ENCODE data around the gene CHKA. TPM values are rescaled to one million over a fixed set of nuclear protein-coding genes. Genes with fewer than 3 reads are reported as not detected.
A peak's percentile ranks its signal among the peaks of the same experiment; 100 is the strongest.

The CHKA gene
- total and polyA plus RNA-seq, 8 donors, result 20.9 to 227 (median 101) TPM

- Histone ChIP-seq H3K9me3 (no peaks in the 10 kb centered on the region), H3K27ac (peak overlapping the region; percentile 65 to 83 (median 75)), H3K27me3 (no peaks in the 10 kb centered on the region), H3K36me3 (peaks cover 0 to 8% (median 4%) of the 10 kb centered on the region in 4 donors), H3K4me1 (peaks cover 22 to 93% (median 59%) of the 10 kb centered on the region in 4 donors), H3K4me3 (no peak overlapping the region)
- WGBS, 5 donors, result 23 to 49% (median 29%) methylated on average over 8 of the region's 8 CpGs
- intact Hi-C loops (cut with DNase I; ENCODE audit: low total_unique reads), result no loop called here
- DNase-seq, result peak; percentile 80 to 86
- peak in 2 of 3 donors; percentile 36 to 58 for TF ChIP-seq POLR2AphosphoS5 (IDR thresholded peaks at IDR 0.05)
- no peak for TF ChIP-seq POLR2A (IDR thresholded peaks at IDR 0.05)
- TF ChIP-seq EP300 (IDR thresholded peaks at IDR 0.05), result no peak
- no peak for TF ChIP-seq CTCF (IDR thresholded peaks at IDR 0.05)
Observed at GRCh38 chr11:68106165-68106940, 14.8 kb downstream of the CHKA start.

- intact Hi-C loops (cut with DNase I; ENCODE audit: low total_unique reads), result no loop called here
- Histone ChIP-seq H3K27ac (peak overlapping the region; percentile 63 to 81 (median 73)), H3K27me3 (no peaks in the 10 kb centered on the region), H3K9me3 (no peaks in the 10 kb centered on the region), H3K4me1 (peaks cover 22 to 86% (median 60%) of the 10 kb centered on the region in 4 donors), H3K4me3 (no peak overlapping the region), H3K36me3 (peaks cover 0 to 16% (median 9%) of the 10 kb centered on the region in 4 donors)
- DNase-seq, result peak; percentile 90 to 95
- WGBS, 5 donors, result 20 to 32% (median 26%) methylated on average over 12 of the region's 12 CpGs
- TF ChIP-seq EP300 (IDR thresholded peaks at IDR 0.05) (no peak), POLR2AphosphoS5 (IDR thresholded peaks at IDR 0.05) (peak in 2 of 3 donors; percentile 17 to 40)
Observed at GRCh38 chr11:68099474-68100405, 21.4 kb downstream of the CHKA start.

DNA sequence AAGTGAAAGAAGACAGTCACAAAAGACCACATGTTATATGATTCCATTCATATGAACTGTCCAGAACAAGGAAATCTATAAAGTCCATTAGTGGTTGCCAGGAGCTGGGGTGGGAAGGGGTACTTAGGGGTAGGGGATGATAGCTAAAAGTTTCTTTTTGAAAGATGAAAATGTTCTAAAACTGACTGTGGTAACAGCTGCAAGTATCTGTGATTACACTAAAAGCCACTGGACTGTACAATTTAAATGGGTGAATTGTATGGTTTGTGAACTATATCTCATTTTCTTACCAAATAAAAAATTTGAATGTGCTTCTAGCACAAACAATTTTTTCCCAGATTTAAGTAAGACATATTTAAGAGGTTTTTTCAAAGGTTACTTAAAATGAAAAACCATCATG is 22.1 kb downstream of the CHKA start:
- Histone ChIP-seq H3K9me3 (no peaks in the 10 kb centered on the region), H3K36me3 (peaks cover 0 to 23% (median 14%) of the 10 kb centered on the region in 4 donors), H3K27me3 (no peaks in the 10 kb centered on the region), H3K27ac (peak overlapping the region in 4 of 5 donors; percentile 63 to 81 (median 74)), H3K4me3 (no peak overlapping the region), H3K4me1 (peaks cover 22 to 86% (median 55%) of the 10 kb centered on the region in 4 donors)
- intact Hi-C loops (cut with DNase I; ENCODE audit: low total_unique reads), result no loop called here
- TF ChIP-seq CTCF (IDR thresholded peaks at IDR 0.05) (no peak), EP300 (IDR thresholded peaks at IDR 0.05) (no peak), POLR2A (IDR thresholded peaks at IDR 0.05) (no peak), POLR2AphosphoS5 (IDR thresholded peaks at IDR 0.05) (no peak)
- DNase-seq, result no peak

- Histone ChIP-seq H3K27ac (peak overlapping the region; percentile 55 to 81 (median 73)), H3K4me3 (no peak overlapping the region), H3K36me3 (peaks cover 0 to 19% (median 12%) of the 10 kb centered on the region in 4 donors), H3K9me3 (no peaks in the 10 kb centered on the region), H3K27me3 (no peaks in the 10 kb centered on the region), H3K4me1 (peaks cover 22 to 85% (median 55%) of the 10 kb centered on the region in 4 donors)
- no peak for TF ChIP-seq CTCF (IDR thresholded peaks at IDR 0.05)
- no peak for TF ChIP-seq POLR2A (IDR thresholded peaks at IDR 0.05)
- no peak for TF ChIP-seq POLR2AphosphoS5 (IDR thresholded peaks at IDR 0.05)
- TF ChIP-seq EP300 (IDR thresholded peaks at IDR 0.05), result no peak
- intact Hi-C loops (cut with DNase I; ENCODE audit: low total_unique reads), result no loop called here
- DNase-seq, result no peak
- WGBS, 5 donors, result 69 to 82% (median 72%) methylated on average over 8 of the region's 8 CpGs
Observed at GRCh38 chr11:68096962-68097361, 24.2 kb downstream of the CHKA start.

Data from stomach (tissue), 9 donors.